Activated T-cell treated with anti-CD3 and anti-CD28 coated beads, Interleukin-2, amount 50 U/mL, for 48 hours (primary cell): ENCODE results near the gene ONECUT2.
A peak's percentile ranks its signal among the peaks of the same experiment; 100 is the strongest.
"Not testable (repeated sequence)": the region's sequence is repeated elsewhere in the genome, so short reads cannot be mapped to it uniquely, and the experiment has no call there.

Experiments used
- DNase-seq, 2 experiments: peaks; one replicate each; pipeline ENCODE4 v3.0.0-alpha.2; 2020

The ONECUT2 gene

GRCh38 chr18:57434536-57435494 lies at the start of gene ONECUT2:
ONECUT2 (plus strand) TSS chr18:57435374; CDS start chr18:57435717, 343 bp downstream.
- peak; percentile 81 to 85 for DNase-seq

DNA sequence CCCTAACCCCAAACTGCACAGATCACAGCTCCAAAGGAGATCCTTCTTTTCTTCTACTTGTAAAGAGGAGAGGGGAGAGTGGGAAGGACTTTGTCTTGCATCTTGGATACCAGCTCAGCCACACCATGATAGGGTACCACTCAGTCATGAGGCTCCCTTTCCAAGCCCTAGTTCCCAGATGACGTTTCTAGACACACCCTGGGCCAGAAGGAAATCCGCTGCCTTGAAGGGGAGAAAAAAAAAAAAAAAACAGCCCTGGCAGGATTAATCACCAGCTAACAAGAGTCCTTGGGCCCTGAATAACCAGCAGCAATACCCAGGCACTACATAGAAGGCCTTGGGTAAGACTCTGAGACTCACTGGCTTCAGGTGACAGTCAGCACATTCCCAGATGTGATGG lies 45.9 kb upstream of the ONECUT2 start:
- DNase-seq, result no peak

- DNase-seq, result no peak
Measured at GRCh38 chr18:57390044-57390443, 45.1 kb upstream of the ONECUT2 start.

DNA sequence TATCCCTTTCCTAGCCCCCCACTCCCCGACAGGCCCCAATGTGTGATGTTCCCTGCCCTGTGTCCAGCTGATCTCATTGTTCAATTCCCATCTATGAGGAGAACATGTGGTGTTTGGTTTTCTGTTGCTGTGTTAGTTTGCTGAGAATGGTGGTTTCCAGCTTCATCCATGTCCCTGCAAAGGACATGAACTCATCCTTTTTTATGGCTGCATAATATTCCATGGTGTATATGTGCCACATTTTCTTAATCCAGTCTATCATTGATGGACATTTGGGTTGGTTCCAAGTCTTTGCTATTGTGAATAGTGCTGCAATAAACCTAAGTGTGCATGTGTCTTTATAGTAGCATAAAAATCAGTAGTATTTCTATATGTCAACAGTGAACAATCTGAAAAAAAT lies 40.4 kb upstream of the ONECUT2 start:
- DNase-seq, result not testable (repeated sequence)

GRCh38 chr18:57396831-57397230 lies 38.3 kb upstream of the ONECUT2 start:
- DNase-seq, result not testable (repeated sequence)

DNA sequence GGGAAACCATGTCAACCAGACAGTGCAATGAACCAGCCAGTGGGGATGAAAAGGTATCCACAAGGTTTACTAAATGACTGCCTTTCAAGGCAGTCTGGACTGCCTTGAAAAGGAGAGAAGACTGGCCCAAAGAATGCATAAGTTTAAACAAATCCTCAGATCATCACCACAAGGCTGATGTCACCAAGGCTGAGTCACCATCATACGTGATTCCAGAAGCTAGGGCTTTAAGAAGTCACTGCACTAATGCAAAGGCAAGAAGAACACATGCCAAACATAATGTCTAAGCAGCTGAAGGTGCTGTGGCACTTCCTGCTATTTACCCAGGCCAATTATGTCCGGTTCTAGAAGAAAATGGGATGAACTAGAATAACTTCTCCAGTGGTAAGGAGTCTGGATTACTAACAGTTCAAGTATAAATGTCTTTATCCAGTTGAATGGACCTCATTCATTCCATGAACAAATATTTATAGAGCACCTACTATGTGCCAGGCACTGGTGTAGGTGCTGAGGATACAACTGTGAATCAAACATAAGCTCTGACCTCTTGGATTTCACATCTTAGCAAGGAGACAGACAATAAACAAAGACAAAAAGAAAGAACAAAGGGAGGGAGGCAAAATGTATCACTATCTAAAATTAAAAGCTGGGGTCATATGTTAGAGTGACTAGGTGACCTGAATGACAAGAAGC lies 37.6 kb upstream of the ONECUT2 start:
- DNase-seq, result no peak

GRCh38 chr18:57404345-57404744 lies 30.8 kb upstream of the ONECUT2 start:
- DNase-seq, result no peak

- DNase-seq, result no peak
Measured at GRCh38 chr18:57409650-57410049, 25.5 kb upstream of the ONECUT2 start.

GRCh38 chr18:57410749-57411148 lies 24.4 kb upstream of the ONECUT2 start:
- DNase-seq, result no peak

DNA sequence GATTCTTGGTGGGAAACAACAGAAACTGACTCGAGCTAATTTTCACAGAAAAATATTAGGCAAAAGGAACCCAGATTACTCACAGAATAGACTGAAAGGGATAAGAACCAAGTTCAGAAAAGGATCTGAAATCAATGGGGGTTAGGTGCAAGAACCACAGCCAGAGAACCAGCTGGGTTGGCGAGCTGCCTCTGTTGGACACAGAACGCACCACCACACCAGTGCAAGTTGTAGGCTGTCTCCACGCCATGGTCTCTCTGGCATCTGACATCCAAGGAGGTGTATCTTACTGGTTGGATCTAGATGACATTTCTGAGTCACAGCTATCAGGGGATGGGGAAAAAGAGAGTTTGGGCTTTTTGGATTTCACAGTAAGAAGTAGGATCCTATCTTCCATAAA lies 18.6 kb upstream of the ONECUT2 start:
- DNase-seq, result no peak

GRCh38 chr18:57422313-57422872 lies 12.8 kb upstream of the ONECUT2 start:
- DNase-seq, result no peak

DNA sequence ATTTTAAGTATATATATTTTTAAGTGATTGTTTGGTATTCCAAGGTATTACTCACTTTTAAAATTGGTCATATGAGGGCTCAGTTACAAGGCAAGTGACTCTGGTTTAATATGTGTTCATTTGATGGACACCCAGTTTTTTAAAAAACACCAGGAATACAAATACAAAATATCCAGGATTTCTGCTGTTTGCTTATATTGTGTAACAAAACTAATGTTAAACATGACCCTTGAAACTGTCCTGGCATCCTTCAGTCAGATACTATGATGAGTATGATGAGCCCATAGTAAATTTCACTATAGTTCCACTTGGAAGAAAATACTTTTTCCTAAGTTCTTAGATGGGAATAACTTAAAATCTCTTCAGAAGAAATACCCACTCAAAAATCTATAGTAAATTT lies 11.4 kb upstream of the ONECUT2 start:
- DNase-seq, result no peak

DNA sequence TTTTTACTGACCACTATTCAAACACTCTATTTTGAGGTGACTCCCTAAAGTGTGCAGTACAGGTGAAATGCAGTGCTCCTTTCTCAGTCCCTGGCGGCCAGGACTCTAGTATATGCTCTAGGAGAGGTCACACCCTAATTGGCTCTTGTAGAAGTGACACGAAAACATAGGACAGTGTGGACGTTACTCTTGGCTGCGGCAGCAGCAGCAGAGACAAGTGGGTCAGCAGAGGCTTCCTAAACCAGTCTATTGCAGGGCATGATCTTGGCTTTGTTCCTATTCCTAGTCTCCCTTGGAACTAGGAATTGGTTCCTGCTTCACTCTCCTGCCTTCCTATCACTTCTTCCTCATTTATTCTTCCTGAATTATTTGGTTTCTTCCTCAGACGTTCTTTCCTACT lies 10.1 kb upstream of the ONECUT2 start:
- DNase-seq, result no peak

GRCh38 chr18:57426187-57426586 lies 9.0 kb upstream of the ONECUT2 start:
- DNase-seq, result no peak

- no peak for DNase-seq
Measured at GRCh38 chr18:57427429-57428201, 7.6 kb upstream of the ONECUT2 start.

- DNase-seq, result no peak
Measured at GRCh38 chr18:57428221-57429150, 6.7 kb upstream of the ONECUT2 start.

GRCh38 chr18:57429167-57430078 lies 5.8 kb upstream of the ONECUT2 start:
- DNase-seq, result no peak

DNA sequence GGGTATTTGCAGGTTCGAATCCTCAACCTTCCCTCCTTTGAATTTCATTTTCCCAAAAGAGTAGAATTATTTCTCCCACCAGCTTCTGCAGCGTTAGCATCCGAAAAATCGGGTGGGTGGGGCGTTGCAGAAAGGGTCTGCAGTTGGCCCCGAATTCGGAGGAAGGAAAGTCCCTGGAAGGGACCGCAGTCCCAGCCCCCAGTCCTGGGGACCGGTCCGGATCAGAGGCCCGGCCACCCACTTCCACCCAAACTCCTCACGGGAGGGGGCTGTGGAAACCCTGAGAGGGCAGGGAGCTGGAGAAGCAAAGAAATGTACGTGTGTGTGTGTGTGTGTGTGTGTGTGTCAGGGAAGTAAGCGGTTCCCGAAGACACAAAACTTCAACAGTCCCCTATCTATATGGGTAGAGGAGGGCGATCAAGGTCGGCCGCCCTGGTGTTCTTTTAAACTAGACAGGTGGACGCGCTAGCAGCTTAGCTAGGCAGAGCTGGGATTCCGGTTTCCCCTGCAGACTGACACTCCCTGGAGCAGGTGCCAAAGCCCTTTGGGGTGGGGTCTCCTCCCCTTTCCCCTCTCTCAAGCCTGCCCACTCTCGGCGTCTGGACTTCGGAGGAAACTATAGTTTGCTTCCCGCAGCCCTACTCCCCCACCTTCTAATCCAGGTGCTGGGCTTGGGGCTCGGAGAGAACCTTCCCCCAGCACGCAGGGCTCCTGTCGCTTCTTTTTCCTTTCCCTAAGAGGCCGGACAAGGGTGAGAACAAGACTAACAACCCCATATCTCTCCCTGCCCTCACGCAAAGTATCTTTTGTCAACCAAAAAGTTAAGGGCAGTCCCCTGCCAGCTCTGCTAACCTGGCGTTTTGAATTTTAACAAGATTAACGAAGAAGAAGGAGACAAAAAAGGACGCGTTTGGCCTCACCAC lies 4.8 kb upstream of the ONECUT2 start:
- DNase-seq, result no peak

DNA sequence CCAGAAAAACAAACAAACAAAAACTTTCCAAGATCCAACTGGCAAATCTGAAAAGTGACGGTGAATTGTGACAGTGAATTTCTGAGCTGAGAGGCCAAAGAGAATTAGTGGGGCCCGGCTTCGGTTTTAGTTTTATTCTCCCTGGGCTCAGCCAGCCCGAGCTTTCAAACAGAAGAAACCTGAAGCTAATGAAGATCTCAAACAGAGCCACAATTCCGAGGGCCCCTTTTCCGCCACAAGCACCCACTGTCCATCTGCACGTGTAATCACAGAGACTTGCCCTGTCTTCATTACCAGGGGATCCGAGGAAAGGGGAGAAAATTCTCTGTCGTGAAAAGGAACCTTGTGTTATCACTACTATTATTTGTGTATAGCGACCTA lies 4.2 kb upstream of the ONECUT2 start:
- no peak for DNase-seq
